Adipocyte (in vitro differentiated cells): Measurements from ENCODE around the gene TP53.
A peak's percentile ranks its signal among the peaks of the same experiment; 100 is the strongest.

ENCODE experiments used
- DNase-seq: peaks from one replicate; pipeline ENCODE4 v3.0.0-alpha.2; 2015; ENCODE audit warnings: low read depth
- H3K27me3 ChIP-seq: replicated peaks from 2 replicates; pipeline ENCODE4 v1.7.0; 2013; ENCODE audit warnings: mild to moderate bottlenecking, low read length, moderate library complexity; ENCODE audit not compliant: control insufficient read depth, insufficient read depth
- H3K36me3 ChIP-seq: 2 replicates; pipeline ENCODE4 v1.7.0; 2013; ENCODE audit warnings: low read length, mild to moderate bottlenecking, moderate library complexity; ENCODE audit not compliant: control insufficient read depth, insufficient read depth, severe bottlenecking
- H3K4me1 ChIP-seq: 2 replicates; pipeline ENCODE4 v1.7.0; 2013; ENCODE audit warnings: mild to moderate bottlenecking, low read length, moderate library complexity; ENCODE audit not compliant: control insufficient read depth, insufficient read depth
- H3K4me3 ChIP-seq: 2 replicates; pipeline ENCODE4 v1.7.0; 2013; ENCODE audit warnings: mild to moderate bottlenecking, low read length, moderate library complexity
- H3K9ac ChIP-seq: 2 replicates; pipeline ENCODE4 v1.7.0; 2013; ENCODE audit warnings: mild to moderate bottlenecking, low read length, moderate library complexity
- H3K9me3 ChIP-seq: 2 replicates; pipeline ENCODE4 v1.7.0; 2013; ENCODE audit warnings: mild to moderate bottlenecking, low read length, moderate library complexity; ENCODE audit not compliant: control insufficient read depth

TP53 gene

GRCh38 chr17:7705269-7706255, 18.3 kb upstream of the TP53 start:
- H3K4me3 ChIP-seq, result no peak overlapping the region
- peaks cover 10% of the 10 kb centered on the region for H3K36me3 ChIP-seq
- peak; percentile 22 for DNase-seq
- no peak overlapping the region for H3K9ac ChIP-seq
- peaks cover 44% of the 10 kb centered on the region for H3K27me3 ChIP-seq
- H3K9me3 ChIP-seq, result no peaks in the 10 kb centered on the region
- peaks cover 11% of the 10 kb centered on the region for H3K4me1 ChIP-seq

GRCh38 chr17:7704601-7705268, 17.4 kb upstream of the TP53 start, which contains the start of gene EFNB3:
Gene EFNB3 (plus strand): TSS chr17:7705202. CDS start chr17:7705599, 397 bp downstream.
- H3K4me1 ChIP-seq, result peaks cover 11% of the 10 kb centered on the region
- peak; percentile 62 for DNase-seq

GRCh38 chr17:7703584-7704479, 16.5 kb upstream of the TP53 start:
- no peak overlapping the region for H3K9ac ChIP-seq
- peak; percentile 57 for DNase-seq
- peaks cover 11% of the 10 kb centered on the region for H3K4me1 ChIP-seq
- no peak overlapping the region for H3K4me3 ChIP-seq
- H3K27me3 ChIP-seq, result peaks cover 41% of the 10 kb centered on the region
- no peaks in the 10 kb centered on the region for H3K9me3 ChIP-seq
- H3K36me3 ChIP-seq, result peaks cover 10% of the 10 kb centered on the region

More at GRCh38 chr17:7704601-7705268, 17.4 kb upstream of the TP53 start, which contains the start of gene EFNB3:
- peaks cover 41% of the 10 kb centered on the region for H3K27me3 ChIP-seq
- peak within 1 kb of the TSS; percentile 60 for H3K4me3 ChIP-seq
- no peaks in the 10 kb centered on the region for H3K9me3 ChIP-seq
- H3K9ac ChIP-seq, result no peak within 1 kb of the TSS
- peaks cover 10% of the 10 kb centered on the region for H3K36me3 ChIP-seq

GRCh38 chr17:7702776-7703175, 15.5 kb upstream of the TP53 start:
- Histone ChIP-seq H3K4me3 (no peak overlapping the region), H3K9me3 (no peaks in the 10 kb centered on the region), H3K27me3 (peaks cover 34% of the 10 kb centered on the region), H3K36me3 (peaks cover 10% of the 10 kb centered on the region), H3K9ac (no peak overlapping the region), H3K4me1 (peaks cover 11% of the 10 kb centered on the region)
- no peak for DNase-seq

GRCh38 chr17:7701681-7702080, 14.4 kb upstream of the TP53 start:
- peaks cover 11% of the 10 kb centered on the region for H3K4me1 ChIP-seq
- no peak for DNase-seq
- no peak overlapping the region for H3K9ac ChIP-seq
- H3K9me3 ChIP-seq, result no peaks in the 10 kb centered on the region
- no peak overlapping the region for H3K4me3 ChIP-seq
- peaks cover 10% of the 10 kb centered on the region for H3K36me3 ChIP-seq
- peaks cover 24% of the 10 kb centered on the region for H3K27me3 ChIP-seq

- DNase-seq, result no peak
- no peaks in the 10 kb centered on the region for H3K9me3 ChIP-seq
- H3K4me3 ChIP-seq, result no peak overlapping the region
- no peak overlapping the region for H3K9ac ChIP-seq
- H3K36me3 ChIP-seq, result peaks cover 10% of the 10 kb centered on the region
- peaks cover 11% of the 10 kb centered on the region for H3K4me1 ChIP-seq
- H3K27me3 ChIP-seq, result peaks cover 12% of the 10 kb centered on the region
Measured at GRCh38 chr17:7700510-7700909, 13.2 kb upstream of the TP53 start.

- Histone ChIP-seq H3K36me3 (peaks cover 10% of the 10 kb centered on the region), H3K9me3 (no peaks in the 10 kb centered on the region), H3K27me3 (no peaks in the 10 kb centered on the region), H3K9ac (no peak overlapping the region), H3K4me1 (no peaks in the 10 kb centered on the region), H3K4me3 (no peak overlapping the region)
- no peak for DNase-seq
Measured at GRCh38 chr17:7697828-7698588, 10.7 kb upstream of the TP53 start.

- no peaks in the 10 kb centered on the region for H3K27me3 ChIP-seq
- H3K9me3 ChIP-seq, result no peaks in the 10 kb centered on the region
- no peak overlapping the region for H3K9ac ChIP-seq
- no peaks in the 10 kb centered on the region for H3K4me1 ChIP-seq
- H3K36me3 ChIP-seq, result no peaks in the 10 kb centered on the region
- DNase-seq, result no peak
- H3K4me3 ChIP-seq, result no peak overlapping the region
Measured at GRCh38 chr17:7695586-7695985, 8.3 kb upstream of the TP53 start.

- Histone ChIP-seq H3K4me1 (peaks cover 25% of the 10 kb centered on the region), H3K9me3 (no peaks in the 10 kb centered on the region), H3K9ac (peak overlapping the region; percentile 89), H3K27me3 (no peaks in the 10 kb centered on the region), H3K4me3 (peak overlapping the region; percentile 95), H3K36me3 (no peaks in the 10 kb centered on the region)
- no peak for DNase-seq
Measured at GRCh38 chr17:7688808-7689316, 1.6 kb upstream of the TP53 start.
